ENCODE data around the gene CD99.

DNA sequence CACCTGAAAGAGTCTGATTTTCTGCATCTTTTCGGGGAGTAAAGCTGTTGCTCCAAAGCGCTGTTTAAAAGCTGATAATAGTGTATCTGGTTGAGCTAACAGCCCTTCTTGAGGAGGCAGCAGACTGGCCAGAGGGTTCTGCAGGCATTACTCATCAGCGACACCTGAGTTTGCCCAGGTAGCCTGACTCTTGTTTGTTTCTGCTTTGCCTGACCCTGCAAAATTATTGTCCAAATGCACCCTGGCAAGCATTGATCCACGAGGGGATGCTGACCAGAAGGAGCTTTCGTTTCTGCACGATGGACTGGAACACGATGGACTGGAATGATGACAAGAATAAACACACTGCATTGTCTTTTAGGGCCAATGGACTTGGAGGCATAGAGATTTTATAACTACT lies 6.2 kb downstream of the CD99 start:
- no peak for TF ChIP-seq POLR2A (conservative IDR thresholded peaks at IDR 0.05)
- no peak for TF ChIP-seq EGR1 (conservative IDR thresholded peaks at IDR 0.05)
